Measurements from ENCODE around the gene ANAPC10. TPM values are rescaled to one million over a fixed set of nuclear protein-coding genes. Genes with fewer than 3 reads are reported as not detected.

The ANAPC10 gene
- total and polyA plus RNA-seq, 2 donors (not counting 1 experiment from before 2014, with no cell fraction given), result 28.1 to 29.7 TPM

DNA sequence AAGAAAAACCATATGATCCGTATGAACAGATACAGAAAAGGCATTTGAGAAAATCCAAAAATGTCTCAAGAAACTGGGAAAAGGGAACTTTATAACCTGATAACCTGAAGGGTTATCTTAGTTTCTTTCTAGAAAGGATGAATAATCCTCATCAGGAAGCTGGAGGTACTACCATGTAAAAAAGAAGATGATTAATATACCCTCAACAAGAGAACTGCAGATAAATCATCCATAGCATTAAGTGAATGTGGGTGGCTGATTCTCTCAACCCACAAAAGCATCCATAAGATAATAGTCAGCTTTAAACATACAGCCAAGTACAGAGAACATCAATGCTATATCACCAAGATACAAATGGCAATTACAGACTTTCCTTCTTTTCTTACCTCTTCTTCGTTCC is 26.4 kb downstream of the ANAPC10 start:
- no peaks in the 10 kb centered on the region for H3K36me3 ChIP-seq (ENCODE audit: control insufficient read depth, insufficient read depth, low read length)
- H3K9me3 ChIP-seq (ENCODE audit: control insufficient read depth, insufficient read depth, low read depth, low read length), result no peaks in the 10 kb centered on the region
- H4K20me1 ChIP-seq (ENCODE audit: control insufficient read depth, extremely low read depth, insufficient read depth, low read length), result no peaks in the 10 kb centered on the region
- H2AFZ ChIP-seq (ENCODE audit: low read length), result no peak overlapping the region
- no peaks in the 10 kb centered on the region for H3K4me1 ChIP-seq (ENCODE audit: control insufficient read depth, extremely low read depth, insufficient read depth, low read length)
- H3K27me3 ChIP-seq (ENCODE audit: control insufficient read depth, insufficient read depth, low read length), result no peaks in the 10 kb centered on the region
- H3K79me2 ChIP-seq (ENCODE audit: control insufficient read depth, insufficient read depth, low read length), result no peaks in the 10 kb centered on the region
- no peak overlapping the region for H3K9ac ChIP-seq (ENCODE audit: insufficient read depth, low read length)
- H3K4me2 ChIP-seq (ENCODE audit: extremely low read depth, insufficient read depth, low read length), result no peak overlapping the region
- no peak overlapping the region for H3K27ac ChIP-seq (ENCODE audit: insufficient read depth, low read length)
- H3K4me3 ChIP-seq (replicated peaks in 1 of 4; ENCODE audit: control extremely low read depth in 1 of 4, insufficient read depth in 1 of 4, low read depth in 3 of 4, low read length in 4 of 4), result no peak overlapping the region
- TF ChIP-seq, protein P1, sequence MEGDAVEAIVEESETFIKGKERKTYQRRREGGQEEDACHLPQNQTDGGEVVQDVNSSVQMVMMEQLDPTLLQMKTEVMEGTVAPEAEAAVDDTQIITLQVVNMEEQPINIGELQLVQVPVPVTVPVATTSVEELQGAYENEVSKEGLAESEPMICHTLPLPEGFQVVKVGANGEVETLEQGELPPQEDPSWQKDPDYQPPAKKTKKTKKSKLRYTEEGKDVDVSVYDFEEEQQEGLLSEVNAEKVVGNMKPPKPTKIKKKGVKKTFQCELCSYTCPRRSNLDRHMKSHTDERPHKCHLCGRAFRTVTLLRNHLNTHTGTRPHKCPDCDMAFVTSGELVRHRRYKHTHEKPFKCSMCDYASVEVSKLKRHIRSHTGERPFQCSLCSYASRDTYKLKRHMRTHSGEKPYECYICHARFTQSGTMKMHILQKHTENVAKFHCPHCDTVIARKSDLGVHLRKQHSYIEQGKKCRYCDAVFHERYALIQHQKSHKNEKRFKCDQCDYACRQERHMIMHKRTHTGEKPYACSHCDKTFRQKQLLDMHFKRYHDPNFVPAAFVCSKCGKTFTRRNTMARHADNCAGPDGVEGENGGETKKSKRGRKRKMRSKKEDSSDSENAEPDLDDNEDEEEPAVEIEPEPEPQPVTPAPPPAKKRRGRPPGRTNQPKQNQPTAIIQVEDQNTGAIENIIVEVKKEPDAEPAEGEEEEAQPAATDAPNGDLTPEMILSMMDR (conservative IDR thresholded peaks at IDR 0.05 in 1 of 2, IDR thresholded peaks at IDR 0.05 in 1 of 2; ENCODE audit: low read depth in 1 of 2, low read length in 2 of 2), result no peak
- no peak for TF ChIP-seq EZH2 (IDR thresholded peaks at IDR 0.05; ENCODE audit: low read length, missing control alignments)
- DNase-seq (ENCODE audit: low read depth in 2 of 2), result no peak

DNA sequence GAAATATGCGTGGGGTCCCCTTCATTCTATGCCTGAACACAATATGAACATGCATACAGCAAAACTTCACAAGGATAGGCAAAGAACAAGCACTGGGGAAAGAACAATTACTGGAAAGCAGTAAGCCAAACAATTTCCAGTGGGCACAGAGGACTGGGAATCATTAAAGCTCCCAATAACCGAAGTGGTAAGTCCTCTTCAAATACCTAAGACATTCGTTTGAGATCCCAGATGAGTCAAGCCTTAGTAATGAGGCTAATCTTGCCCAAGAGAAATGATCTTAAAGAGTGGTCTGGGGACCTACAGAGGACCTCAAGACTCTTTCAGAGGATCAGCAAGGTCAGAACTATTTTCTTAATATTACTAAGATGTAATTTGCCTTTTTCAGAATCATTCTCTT is 28.6 kb downstream of the ANAPC10 start:
- no peak overlapping the region for H3K4me2 ChIP-seq (ENCODE audit: extremely low read depth, insufficient read depth, low read length)

DNA sequence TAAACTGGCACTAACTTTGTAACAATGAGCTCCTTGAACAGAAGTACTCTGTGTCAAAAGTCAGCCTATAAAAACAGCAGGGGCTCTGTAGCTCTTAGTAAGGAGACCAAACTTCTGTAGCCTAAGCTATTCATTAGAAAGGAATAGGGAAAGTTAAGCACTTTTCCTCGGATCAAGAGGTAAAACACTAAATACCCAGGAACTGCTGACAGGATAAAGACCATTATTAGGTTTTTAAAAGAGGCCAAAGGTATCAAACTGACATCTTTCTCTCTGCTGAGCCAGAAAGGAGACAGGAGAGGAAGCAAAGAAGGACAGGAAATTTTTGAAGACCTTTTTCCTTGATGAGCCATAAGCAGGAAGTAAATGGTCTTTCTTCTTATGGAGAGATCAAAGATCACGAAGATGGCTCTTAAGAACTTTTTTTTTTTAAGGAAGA is 31.9 kb downstream of the ANAPC10 start:
- Histone ChIP-seq H3K4me1 (ENCODE audit: control insufficient read depth, extremely low read depth, insufficient read depth, low read length) (no peaks in the 10 kb centered on the region), H3K9ac (ENCODE audit: insufficient read depth, low read length) (no peak overlapping the region)

More for the DNA sequence above, 28.6 kb downstream of the ANAPC10 start:
- H3K79me2 ChIP-seq (ENCODE audit: control insufficient read depth, insufficient read depth, low read length), result no peaks in the 10 kb centered on the region
- no peaks in the 10 kb centered on the region for H3K9me3 ChIP-seq (ENCODE audit: control insufficient read depth, insufficient read depth, low read depth, low read length)
- DNase-seq (ENCODE audit: low read depth in 2 of 2), result peak; percentile 34 to 80
- H2AFZ ChIP-seq (ENCODE audit: low read length), result no peak overlapping the region
- TF ChIP-seq, protein P1 (conservative IDR thresholded peaks at IDR 0.05 in 1 of 2, IDR thresholded peaks at IDR 0.05 in 1 of 2; ENCODE audit: low read depth in 1 of 2, low read length in 2 of 2), result no peak
- TF ChIP-seq EZH2 (IDR thresholded peaks at IDR 0.05; ENCODE audit: low read length, missing control alignments), result no peak
- H4K20me1 ChIP-seq (ENCODE audit: control insufficient read depth, extremely low read depth, insufficient read depth, low read length), result no peaks in the 10 kb centered on the region
- H3K4me3 ChIP-seq (replicated peaks in 1 of 4; ENCODE audit: control extremely low read depth in 1 of 4, insufficient read depth in 1 of 4, low read depth in 3 of 4, low read length in 4 of 4), result no peak overlapping the region
- H3K36me3 ChIP-seq (ENCODE audit: control insufficient read depth, insufficient read depth, low read length), result no peaks in the 10 kb centered on the region
- no peak overlapping the region for H3K9ac ChIP-seq (ENCODE audit: insufficient read depth, low read length)
- no peaks in the 10 kb centered on the region for H3K27me3 ChIP-seq (ENCODE audit: control insufficient read depth, insufficient read depth, low read length)
- H3K27ac ChIP-seq (ENCODE audit: insufficient read depth, low read length), result no peak overlapping the region
- no peaks in the 10 kb centered on the region for H3K4me1 ChIP-seq (ENCODE audit: control insufficient read depth, extremely low read depth, insufficient read depth, low read length)

More for the DNA sequence above, 31.9 kb downstream of the ANAPC10 start:
- TF ChIP-seq, protein P1 (conservative IDR thresholded peaks at IDR 0.05 in 1 of 2, IDR thresholded peaks at IDR 0.05 in 1 of 2; ENCODE audit: low read depth in 1 of 2, low read length in 2 of 2), result no peak
- TF ChIP-seq EZH2 (IDR thresholded peaks at IDR 0.05; ENCODE audit: low read length, missing control alignments), result no peak
- Histone ChIP-seq H3K27me3 (ENCODE audit: control insufficient read depth, insufficient read depth, low read length) (no peaks in the 10 kb centered on the region), H3K4me3 (replicated peaks in 1 of 4; ENCODE audit: control extremely low read depth in 1 of 4, insufficient read depth in 1 of 4, low read depth in 3 of 4, low read length in 4 of 4) (no peak overlapping the region), H3K36me3 (ENCODE audit: control insufficient read depth, insufficient read depth, low read length) (no peaks in the 10 kb centered on the region), H3K79me2 (ENCODE audit: control insufficient read depth, insufficient read depth, low read length) (no peaks in the 10 kb centered on the region), H2AFZ (ENCODE audit: low read length) (no peak overlapping the region), H3K9me3 (ENCODE audit: control insufficient read depth, insufficient read depth, low read depth, low read length) (no peaks in the 10 kb centered on the region), H3K27ac (ENCODE audit: insufficient read depth, low read length) (no peak overlapping the region), H3K4me2 (ENCODE audit: extremely low read depth, insufficient read depth, low read length) (no peak overlapping the region), H4K20me1 (ENCODE audit: control insufficient read depth, extremely low read depth, insufficient read depth, low read length) (no peaks in the 10 kb centered on the region)
- DNase-seq (ENCODE audit: low read depth in 2 of 2), result no peak
